HG02798 (cell line): ENCODE measurements around the gene PLEKHG4B.

Source experiments
- ATAC-seq: cut with Tn5 transposase; IDR thresholded peaks from one replicate; pipeline ENCODE4 v1.9.1; 2021; ENCODE audit warnings: mild to moderate bottlenecking; ENCODE audit not compliant: unreplicated experiment, poor library complexity

Gene PLEKHG4B

GRCh38 chr5:128446-128845, 36.5 kb downstream of the PLEKHG4B start:
- no peak for ATAC-seq

GRCh38 chr5:129148-129547, 37.2 kb downstream of the PLEKHG4B start:
- no peak for ATAC-seq

DNA sequence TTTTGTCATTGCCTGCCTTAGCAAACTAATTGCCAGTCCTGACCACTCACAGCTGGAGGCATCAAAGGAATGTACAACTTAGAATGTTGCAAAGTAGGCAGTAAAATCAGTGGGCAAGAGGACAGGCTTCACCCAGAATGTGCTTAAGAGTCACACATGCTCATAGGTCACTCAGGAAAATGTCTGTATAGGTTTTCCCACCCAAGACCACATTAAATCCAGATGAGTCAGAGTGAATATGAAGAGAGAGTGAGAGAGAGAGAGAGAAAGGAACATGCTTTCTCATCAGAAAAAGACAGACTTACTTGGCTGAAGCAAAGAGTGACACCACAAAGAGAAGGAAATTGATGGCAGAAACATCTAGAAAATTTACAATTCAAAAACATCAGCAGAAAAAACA, 37.9 kb downstream of the PLEKHG4B start:
- no peak for ATAC-seq

GRCh38 chr5:130601-131131, 38.7 kb downstream of the PLEKHG4B start:
- no peak for ATAC-seq

- ATAC-seq: no peak
Measured at GRCh38 chr5:136901-137300, 44.9 kb downstream of the PLEKHG4B start.

- no peak for ATAC-seq
Measured at GRCh38 chr5:137741-138140, 45.8 kb downstream of the PLEKHG4B start.

DNA sequence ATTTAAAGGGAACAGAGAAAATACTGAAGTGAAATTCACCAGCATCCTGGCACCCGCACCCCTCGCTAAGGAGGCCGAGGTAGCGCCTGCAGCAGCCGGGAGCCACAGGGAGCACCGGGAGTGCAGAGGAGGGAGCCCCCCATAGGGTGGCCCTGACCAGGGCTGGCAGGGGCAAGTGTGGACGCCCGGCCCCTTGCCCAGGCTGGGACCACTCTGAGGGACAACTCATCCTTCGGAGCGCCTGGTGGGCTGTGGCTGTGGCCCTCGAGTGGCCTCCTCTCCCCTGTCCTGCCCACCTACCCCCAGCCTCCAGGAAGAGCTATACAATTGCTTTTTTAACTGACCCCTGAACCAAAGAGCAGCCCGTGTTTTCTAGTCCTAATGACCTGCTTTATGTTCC, 47.0 kb downstream of the PLEKHG4B start:
- no peak for ATAC-seq

- ATAC-seq: no peak
Measured at GRCh38 chr5:139579-140442, 47.8 kb downstream of the PLEKHG4B start.

DNA sequence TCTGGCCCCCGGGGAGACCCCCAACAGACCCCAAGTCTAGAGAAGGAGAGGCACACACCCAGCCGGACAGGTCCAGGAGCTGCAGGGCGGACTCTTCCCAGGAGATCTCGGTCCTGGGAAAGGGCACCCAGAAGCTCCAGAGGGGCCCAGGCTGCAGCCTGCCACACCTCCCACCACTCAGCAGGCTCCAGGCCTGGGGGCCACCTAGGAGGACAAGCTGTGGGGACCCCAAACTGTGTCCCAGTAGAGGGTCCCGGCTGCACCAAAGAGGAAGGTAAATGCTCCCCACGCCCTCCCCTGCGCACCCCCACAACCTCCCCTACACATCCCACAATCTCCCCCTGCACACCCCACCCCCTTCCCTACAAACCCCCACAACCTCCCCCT, 48.5 kb downstream of the PLEKHG4B start:
- ATAC-seq: no peak

DNA sequence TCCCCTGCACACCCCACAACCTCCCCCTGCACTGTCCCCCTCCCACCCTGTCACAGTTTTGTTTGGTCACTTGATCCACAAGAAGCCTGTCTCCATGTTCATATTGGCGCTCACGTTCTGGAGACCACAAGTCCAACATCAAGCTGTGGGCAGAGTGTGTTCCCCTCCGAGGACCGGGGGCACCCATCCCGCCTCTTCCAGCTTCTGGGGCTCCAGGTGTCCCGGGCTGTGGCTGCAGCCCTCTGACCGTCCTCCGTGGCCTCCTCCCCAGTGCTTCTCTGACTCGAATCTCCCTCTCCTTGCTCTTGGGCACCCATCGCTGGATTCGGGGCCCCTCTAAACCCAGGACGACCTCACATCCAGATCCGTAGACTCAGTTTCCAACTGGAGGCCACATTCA, 49.2 kb downstream of the PLEKHG4B start:
- no peak for ATAC-seq

- no peak for ATAC-seq
Measured at GRCh38 chr5:141761-142160, 49.8 kb downstream of the PLEKHG4B start.

- ATAC-seq: no peak
Measured at GRCh38 chr5:142246-142810, 50.4 kb downstream of the PLEKHG4B start.

- no peak for ATAC-seq
Measured at GRCh38 chr5:143041-143440, 51.1 kb downstream of the PLEKHG4B start.

GRCh38 chr5:144941-145340, 53.0 kb downstream of the PLEKHG4B start:
- ATAC-seq: no peak

DNA sequence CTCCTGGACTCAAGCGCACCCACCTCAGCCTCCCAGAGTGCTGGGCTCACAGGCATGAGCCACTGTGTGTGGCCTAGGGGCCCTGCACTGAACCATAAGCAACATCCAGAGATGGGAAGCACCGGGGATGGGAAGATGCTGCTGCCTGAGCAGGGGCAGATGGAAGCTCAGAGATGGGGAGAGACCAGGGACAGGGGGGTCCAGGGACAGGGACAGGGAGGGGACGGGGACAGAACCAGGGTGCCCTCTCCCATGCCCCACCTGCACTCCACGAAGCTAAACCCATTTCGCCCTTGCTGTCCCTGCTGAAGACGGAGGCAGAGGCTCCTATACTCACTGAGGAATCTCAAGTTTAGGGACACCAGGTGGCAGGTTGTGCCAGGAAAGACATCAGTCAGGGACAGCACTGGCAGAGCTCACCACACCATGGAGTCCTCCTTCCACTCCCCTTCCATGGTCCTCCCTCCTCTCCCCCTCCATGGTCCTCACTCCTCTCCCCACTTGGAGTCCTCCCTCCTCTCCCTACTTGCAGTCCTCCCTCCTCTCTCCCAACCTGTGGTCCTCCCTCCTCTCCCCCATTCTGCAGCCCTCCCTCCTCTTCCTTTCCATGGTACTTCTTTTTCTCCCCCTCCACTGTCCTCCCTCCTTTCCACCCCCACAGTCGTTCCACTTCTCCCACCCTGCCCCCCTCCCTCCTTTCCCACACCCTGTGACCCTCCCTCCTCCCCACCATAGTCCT, 53.8 kb downstream of the PLEKHG4B start:
- ATAC-seq: no peak

GRCh38 chr5:147751-148150, 55.8 kb downstream of the PLEKHG4B start:
- ATAC-seq: no peak

GRCh38 chr5:149745-150485, 57.9 kb downstream of the PLEKHG4B start:
- no peak for ATAC-seq

DNA sequence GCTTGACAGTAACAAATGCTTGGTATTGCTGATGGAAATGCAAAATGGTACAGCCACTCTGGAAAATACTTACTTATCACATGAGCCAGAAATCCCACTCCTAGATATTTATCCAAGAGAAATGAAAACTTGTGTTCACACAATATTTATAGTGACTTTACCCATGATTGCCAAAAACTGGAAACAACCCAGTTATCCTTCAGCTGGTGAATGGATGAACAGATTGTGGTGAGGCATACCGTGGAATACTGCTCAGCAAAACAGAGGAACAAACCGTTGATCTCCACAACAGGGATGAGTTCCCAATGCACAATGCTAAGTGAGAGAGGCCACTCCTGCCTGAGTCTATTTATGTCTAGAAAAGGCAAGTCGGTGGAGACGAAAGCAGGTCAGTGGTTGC, 58.8 kb downstream of the PLEKHG4B start:
- no peak for ATAC-seq

GRCh38 chr5:152077-152476, 60.1 kb downstream of the PLEKHG4B start:
- ATAC-seq: no peak

DNA sequence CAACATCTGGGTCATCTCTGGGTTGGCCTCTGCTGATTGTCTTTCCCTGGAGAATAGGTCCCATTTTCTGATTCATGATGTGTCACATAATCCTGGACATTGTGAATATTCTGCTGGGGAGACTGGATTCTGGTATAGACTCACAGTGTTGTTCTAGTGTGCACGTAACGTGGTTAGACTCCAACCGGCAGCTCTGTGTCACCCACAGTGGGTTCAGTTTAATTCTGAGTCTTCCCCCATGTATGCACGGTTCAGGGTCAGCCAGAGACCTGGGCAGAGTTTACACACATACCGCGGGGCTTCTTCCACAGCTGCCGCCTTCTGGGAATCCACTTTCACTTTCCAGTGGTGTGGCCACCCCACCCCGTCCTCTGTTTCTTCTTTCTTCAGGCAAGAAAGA, 61.3 kb downstream of the PLEKHG4B start:
- ATAC-seq: no peak
